NCI-H1694 treated with DMSO at 0.1 percent for 48 hours (cell line): Measurements from ENCODE around the gene HEATR5B.

ENCODE experiments used
- DNase-seq: peaks from one replicate; lab custom pipeline; 2025; lab: John Stamatoyannopoulos, UW

The HEATR5B gene

DNA sequence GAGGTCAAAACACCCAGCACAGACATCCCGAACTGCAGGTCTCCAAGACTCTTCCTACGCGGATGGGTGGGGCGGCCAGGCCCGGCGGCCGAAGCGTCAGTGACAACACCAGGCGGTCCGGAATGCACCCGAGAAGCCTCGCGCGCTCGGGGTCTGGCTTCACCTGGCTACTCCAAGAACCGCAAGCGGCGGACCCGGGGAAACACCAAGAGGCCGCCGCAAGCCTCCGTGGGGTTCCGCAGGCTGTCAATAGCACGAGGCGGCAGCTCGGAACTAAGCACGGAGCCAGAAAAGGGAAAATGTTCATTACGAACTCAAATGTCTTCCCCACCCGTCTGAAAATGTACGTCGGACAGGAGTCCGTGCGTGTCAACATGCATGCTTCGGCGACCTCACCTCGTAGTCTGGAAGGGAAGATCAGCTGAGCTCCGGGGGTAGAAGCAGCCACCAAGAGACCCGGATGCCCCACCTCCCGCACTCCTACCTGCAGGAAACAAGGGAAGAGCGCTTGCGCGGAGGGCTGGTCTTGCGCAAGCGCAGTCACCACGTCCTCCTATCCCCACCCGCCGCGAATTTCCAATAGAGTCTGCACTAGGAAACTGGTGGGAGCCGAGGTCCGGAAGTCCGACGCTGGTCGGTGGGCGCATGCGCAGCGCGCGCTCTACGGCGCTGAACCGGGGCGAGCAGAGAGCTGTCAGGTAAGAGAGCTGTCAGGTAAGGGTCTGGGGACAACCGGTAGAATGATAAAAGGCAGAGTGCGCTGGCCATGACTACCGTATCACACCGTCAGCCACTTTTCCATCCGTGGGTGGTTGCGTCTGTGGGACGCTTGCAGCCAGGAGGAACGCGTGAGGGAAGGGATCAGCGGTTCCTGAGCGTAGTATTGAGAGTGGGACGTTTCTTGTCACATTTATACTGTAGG lies at the start of gene HEATR5B, which contains the start of gene GPATCH11:
Gene HEATR5B (minus strand): TSS at position 500 of the 922 bp plus-strand sequence. CDS start 958 bp downstream, outside the sequence.
Gene GPATCH11 (plus strand): TSS at position 646 of the 922 bp plus-strand sequence. CDS start 3,864 bp downstream, outside the sequence.
- DNase-seq, result peak; percentile 98

DNA sequence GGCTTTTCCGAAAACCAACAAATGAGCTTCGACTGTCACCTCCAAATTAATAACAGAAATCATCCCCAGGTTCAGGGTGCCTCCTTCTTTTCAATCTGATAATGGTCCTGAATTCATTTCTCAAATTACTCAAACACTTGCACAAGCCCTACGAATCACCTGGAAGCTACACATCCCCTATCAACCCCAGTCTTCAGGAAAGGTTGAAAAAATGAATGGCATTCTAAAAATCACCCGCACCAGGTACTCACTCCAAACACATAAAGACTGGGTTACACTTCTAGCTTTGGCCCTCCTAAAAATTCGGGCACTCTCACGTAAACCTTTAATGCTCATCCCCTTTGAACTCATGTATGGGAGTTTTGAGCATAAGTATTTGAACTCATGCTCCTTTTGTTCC lies 48.7 kb upstream of the HEATR5B start:
- no peak for DNase-seq

DNA sequence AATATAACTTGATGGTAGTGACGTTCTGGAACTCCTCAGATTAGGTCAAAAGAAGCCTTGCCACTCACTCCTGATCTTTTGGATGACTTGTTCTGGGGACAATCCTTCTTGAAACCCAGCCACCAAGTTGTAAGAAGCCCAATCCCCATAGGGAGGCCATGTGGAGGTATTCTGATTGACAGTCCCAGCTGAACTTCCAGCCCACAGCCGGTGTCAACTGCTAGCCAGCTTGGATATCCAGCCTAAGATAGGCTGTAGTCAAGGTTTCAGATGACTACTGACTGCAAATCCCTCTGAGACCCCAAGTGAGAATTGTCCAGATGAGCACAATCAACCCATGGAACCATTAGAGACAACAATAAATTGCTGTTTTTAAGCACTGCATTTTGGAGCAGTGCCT lies 41.2 kb upstream of the HEATR5B start:
- DNase-seq, result no peak

DNA sequence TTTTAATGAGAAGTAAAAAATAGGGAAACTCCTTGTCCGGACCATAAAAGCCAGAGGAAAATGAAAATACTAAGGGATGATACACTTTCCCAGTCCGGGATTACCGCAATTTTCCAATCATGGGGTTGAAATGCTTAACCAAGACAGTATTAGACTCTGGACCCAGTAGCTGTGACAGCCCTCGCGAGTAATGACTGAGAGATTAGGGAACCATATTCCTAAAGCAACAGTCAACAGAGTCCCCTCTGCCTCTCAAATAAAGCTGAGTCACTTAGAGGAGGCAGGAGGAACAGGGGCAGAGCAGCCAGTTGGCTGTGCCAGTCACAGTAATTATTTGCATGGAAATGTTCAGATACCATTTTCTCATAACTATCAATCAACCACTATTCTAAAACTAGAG lies 35.0 kb upstream of the HEATR5B start:
- DNase-seq, result no peak

DNA sequence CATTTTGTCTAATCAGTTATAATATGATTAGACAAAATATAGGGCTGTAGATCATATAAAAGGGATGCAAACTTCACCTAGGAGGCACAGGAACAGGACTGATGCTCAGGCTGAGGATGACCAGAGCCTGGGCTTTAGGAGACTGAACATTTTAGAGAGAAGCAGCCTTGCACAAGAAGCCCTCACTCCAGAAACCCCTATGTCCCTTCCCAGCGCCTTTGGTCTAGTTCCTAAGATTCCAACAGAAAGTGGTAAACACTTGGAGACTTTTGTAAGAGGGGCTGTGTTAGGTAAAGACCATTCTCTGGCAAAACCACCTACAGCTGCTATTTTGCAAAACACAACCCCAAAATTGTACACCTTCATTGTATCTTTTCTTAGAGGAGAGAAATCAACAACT lies 33.4 kb upstream of the HEATR5B start:
- DNase-seq, result no peak

DNA sequence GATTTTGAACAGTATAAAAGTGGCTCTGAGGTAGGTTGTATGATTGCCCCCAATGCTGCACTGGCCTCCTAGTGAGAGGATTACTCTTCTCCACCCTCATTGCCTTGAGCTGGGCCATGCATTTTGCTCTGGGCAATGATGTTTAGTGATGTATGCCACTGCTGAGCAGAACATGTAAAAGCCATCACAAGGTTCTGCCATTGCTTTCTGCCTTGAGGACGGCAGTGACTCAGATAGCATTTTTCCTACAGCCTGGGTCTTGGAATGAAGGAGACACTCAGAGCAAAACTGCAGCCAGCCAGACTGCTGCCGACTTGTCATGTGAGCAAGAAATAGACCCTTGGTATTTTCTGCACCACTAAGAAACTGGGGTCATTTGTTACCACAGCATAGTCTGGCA lies 27.8 kb upstream of the HEATR5B start:
- no peak for DNase-seq

DNA sequence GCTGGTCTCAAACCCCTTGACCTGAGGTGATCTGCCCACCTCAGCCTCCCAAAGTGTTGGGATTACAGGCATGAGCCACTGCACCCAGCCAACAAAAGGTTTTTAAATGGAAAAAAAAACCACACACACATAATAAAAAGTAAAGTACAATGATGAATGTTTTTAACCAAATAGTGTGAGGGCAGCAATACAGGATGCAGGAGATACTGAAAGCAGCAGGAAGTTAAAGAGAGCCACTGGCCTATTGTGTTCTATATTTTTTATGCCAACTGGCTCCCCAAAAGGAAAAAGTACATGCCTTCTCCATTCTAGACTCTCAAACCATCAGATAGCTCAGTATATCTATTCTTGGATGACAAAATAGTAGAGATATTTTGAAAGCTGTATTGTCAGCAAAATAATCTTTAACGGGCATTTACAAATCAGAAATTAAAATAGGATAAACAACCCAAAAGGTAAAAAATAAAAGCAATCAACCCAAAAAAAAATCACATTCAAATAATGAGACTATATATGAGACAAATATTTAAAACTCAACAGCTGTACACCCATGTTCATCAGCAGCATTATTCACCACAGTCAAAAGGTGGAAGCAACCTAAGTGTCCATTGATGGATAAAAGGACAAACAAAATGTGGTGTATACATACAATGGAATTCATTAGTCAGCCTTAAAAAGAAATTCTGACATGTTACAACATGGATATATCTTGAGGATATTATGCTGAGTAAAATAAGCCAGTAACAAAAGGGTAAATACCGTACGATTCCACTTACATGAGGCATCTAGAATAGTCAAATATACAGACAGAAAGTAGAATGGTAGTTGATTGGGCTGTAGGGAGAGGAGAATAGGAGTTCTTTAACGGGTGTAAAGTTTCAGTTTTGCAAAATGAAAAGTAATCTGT lies 26.4 kb upstream of the HEATR5B start:
- no peak for DNase-seq

DNA sequence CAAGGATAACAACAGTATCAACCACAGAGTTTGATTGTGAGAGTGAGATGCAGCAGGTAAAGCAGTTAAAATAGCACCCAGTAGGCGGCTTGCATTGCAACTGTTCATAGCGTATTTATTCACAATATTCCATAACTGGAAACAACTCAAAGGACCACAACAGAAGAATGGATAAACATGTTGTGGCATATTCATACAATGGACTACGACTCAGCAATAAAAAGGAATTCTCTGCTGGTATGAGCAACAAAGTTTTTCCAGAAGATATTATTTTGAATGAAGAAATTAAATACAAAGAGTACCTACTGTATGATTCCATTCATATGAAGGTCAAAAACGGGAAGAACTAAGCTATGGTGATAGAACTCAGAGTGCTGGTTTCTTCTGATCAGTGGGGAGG lies 25.4 kb upstream of the HEATR5B start:
- no peak for DNase-seq

DNA sequence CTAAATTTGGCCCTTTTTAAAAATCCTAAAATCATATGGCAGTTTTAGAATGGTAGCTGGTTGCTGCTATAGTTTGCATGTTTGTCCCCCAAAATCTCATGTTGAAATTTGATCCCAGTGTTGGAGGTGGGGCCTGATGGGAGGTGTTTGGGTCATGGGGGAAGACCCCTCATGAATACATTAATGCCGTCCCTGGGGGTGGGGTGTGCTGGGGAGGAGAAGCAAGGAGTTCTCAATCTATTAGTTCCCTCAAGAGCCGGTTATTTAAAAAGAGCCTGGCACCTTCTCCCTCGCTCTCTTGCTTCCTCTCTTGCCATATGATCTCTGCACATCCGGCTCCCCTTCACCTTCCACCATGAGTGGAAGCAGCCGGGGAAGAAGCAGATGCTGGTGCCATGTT lies 21.0 kb upstream of the HEATR5B start:
- DNase-seq, result no peak

DNA sequence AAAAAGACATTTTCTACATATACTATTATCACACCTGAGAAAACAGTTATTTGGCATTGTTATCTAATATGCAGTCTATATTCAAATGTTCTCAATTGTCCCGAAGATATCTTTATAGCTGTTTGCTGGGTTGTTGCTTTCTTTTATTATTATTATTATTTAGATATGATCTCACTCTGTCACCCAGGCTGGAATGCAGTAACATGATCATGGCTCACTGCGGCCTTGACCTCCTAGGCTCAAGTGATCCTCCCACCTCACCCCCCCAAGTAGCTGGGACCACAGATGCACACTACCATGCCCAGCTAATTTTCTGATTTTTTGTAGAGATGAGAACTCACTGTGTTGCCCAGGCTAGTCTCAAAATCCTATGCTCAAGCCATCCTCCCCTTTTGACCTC lies 20.0 kb upstream of the HEATR5B start:
- no peak for DNase-seq

DNA sequence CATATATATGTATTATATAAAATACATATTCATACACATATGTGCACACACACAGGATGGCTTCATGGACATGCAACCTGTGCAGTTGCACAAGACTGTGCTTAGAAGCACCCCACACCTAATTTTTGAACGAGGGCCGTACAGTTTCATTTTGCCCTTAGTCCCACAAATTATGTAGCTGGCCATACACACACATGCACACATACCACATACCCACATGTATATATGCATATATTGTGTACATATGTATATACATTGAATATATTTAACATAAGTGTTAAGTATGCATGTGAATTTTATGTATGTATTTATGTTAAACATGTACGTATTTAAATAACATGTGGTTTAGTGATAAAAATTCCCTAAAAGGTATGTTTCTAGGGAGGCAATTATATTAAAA lies 18.4 kb upstream of the HEATR5B start:
- DNase-seq, result no peak

DNA sequence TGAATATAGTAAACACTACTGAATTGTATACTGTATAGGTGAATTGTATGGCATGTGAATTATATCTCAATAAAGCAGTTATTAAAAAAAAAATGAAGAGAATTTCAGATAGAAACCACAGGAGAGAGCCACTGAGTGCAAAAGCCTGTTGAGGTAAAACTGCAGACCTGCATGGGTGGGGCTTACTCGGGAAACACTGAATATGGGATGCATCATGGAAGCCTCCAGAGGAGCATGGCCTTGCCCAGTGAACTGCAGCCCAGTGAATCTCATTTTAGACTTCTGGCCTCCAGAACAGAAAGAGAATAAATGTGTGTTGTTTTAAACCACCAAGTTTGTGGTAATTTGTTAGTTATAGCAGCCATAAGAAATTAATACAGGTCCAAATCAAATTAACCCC lies 15.9 kb upstream of the HEATR5B start:
- DNase-seq, result no peak

DNA sequence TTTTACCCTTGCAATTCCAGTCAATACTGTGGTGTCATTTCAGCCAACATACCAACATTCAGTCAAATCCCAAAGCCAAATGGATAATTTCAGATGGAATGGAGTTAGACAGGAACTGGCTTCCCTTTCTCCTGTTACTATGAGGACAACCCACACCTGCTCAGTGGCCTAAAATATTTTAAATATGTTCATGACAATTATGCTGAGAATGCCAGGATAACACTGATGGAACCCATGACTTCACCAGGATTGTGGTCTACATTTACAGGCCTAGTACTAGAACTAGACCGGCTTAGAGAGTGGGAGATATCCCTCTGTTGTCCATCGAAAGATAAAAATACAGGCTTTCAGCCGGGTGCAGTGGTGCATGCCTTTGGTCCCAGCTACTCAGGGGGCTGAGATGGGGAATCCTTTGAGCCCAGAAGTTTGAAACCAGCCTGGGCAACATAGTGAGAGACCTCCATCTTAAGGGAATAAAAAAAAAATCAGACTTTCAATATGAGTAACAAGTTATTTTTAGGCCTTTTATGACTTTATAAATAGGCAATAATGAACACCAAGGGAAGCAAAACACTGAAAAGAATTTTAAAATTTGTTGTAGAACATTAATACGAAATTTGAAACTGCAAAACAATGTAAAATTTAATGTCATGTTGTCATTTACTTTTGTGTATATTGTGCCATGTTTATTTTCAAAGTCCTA lies 14.4 kb upstream of the HEATR5B start:
- DNase-seq, result no peak

DNA sequence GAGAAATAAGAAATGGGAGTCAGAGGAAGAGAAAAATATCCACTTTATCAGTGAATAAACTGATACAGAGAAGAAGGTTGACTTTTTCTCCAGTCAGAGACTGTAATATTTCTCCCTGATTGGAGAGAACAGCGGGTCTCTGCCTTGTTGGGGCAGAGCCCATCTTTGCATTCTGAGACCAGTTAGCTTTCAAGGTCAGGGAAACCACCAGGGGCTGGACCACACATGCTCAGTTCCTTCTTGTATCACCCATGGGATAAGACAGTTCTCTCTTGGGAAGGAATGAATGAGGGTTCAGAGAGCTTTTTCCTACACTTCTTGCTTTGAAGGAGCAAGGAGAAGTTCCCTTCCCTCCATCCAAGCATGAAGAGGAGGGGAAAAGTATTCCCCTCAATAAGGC lies 12.4 kb upstream of the HEATR5B start:
- DNase-seq, result no peak

DNA sequence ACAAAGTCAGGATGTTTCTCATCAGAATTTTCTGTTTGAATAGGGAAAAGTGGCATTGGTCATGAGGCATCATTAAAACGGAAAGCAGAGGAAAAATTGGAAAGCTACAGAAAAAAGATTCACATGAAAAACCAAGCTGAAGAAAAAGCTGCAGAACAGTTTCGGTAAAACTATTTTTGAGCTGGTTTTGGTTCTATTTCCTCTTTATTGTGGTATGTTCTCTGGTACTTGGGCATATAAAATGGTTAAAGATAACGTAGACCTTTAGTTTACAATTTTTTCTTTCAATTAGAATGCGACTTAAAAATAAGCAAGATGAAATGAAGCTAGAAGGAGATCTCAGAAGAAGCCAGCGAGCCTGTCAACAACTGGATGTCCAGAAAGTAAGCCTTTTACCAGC lies 7.7 kb upstream of the HEATR5B start:
- DNase-seq, result no peak

DNA sequence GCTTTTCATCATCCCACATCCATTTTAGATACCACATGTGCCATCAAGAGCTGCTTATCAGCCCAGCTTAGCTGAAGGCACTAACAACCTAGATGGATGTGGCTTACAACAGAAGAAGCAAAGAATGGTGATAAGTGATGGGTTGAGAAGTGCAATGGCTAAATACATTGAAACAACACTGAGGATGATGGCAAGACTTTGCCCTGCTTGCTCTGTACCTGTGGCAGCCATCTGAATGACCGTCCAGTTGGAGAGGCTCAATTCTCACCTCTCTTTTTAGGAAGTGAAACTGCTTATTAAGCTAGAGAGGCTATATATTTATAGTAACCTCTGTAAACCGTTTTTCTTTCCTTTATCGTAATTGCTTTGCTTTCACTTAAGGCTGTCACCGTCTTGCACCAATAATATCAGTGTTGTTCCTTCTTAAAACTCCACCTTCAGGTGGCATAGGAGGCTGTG lies 5.9 kb upstream of the HEATR5B start:
- DNase-seq, result no peak

DNA sequence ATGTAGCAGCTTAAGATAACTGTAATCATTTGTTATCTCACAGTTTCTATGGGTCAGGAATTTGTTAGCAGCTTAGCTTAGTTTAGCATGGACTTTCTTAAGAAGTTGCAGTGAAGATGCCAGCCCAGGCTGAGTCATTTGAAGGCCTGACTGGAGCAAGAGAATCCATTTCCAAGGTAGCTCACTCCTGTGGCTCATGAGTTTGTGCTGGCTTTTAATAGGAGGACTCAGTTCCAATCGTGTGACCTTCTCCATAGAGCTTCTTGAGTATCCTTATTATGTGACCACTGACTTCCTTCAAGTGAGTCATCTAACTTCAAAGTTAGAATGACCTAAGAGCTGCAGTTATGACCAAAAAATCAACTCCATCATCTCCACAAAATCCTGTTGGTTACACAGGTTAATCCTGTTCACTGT lies 1.6 kb upstream of the HEATR5B start:
- DNase-seq, result no peak

DNA sequence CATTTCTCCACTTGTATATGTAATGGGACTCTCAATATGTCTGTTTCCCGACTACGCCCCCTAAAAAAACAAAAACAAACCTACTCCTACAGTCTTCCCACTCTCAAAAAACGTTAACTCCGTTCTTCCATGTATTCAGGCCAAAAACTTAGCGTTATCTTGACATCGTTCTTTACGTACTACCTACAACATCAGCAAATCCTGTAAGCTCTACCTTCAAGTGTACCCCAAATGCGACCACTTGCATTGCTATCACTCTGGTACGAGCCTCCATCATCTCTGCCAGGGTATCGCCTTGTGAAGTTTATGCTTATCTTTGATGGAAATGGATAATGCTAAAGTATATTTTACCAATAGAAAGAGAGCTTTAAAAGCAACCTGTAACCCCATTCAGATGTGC lies 625 bp upstream of the HEATR5B start:
- DNase-seq, result no peak

DNA sequence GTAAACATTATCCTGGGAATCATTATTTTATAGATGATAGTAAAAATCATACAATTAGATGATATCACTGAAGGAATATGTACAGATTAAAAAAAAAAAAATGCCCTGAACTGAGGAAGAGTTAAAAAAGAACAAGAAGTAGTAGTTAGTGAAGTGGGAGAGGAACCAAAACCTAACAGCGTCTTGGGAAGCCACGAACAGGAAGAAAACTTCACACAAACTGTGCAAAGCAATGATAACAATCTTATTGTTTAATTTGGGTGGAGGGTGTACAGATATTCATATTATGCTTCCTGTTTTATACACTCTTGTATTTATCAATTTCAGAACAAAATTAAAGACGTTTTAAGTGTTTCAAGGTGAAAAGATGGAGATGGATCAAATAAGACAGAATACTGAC lies 3.5 kb downstream of the HEATR5B start:
- DNase-seq, result no peak

DNA sequence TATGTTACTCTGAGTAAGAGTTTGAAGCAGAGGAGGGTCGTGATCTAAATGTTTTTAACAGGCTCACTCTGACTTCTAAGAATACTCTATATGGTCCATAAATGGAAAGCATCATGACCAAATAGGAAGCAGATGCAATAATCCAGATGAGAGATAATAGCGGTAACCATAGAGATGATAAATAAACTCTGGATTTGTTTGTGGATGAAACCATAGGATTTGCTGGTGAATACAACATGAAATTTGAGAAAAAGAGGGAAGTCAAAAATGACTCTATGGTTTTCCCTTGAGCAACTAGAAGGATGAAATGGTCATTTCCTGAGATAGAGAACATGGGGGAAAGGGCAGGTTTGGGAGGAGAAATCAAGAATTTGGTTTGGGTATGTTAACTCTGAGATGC lies 3.9 kb downstream of the HEATR5B start:
- DNase-seq, result no peak

DNA sequence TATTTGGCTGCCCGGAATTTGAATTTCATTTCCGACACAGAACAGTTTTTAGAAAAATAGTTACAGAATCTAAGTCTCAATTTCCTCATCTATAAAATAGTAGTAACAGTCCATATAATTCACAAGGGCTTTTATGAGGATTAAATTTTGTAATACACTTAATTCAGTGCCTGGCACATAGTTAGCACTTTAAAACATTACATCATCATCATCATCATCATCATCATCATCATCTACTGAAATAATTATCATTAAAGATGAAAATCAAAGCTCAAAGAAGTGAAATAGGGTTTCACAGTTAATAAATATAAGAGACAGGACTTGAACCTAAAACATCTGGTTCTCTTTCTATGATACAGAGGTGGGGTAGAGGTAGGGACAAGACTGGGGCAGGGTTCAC lies 13.2 kb downstream of the HEATR5B start:
- no peak for DNase-seq

DNA sequence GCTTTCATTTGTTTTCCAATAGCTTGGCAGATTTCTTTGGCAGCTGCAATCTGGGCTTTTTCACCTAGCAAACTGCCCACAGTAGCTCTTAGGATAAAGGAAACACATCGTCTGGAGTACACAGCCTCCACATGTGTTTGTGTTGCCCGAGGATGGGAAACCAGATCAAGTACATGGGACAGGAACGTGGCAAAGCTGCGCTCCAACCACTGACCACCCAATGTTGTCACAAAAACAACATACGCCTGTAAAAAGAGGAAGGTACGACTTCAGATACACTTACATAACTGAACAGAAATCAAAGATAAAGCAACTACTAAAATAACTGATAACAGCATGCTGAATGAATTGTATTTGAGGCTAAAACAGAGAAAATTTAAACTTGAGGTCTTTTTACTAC lies 15.5 kb downstream of the HEATR5B start:
- DNase-seq, result no peak
